ENCODE data around the gene PDE4B.
"Not testable (repeated sequence)": the region's sequence is repeated elsewhere in the genome, so short reads cannot be mapped to it uniquely, and the experiment has no call there.

Gene PDE4B

GRCh38 chr1:66100959-66101358 lies 308.3 kb downstream of the PDE4B start:
- in situ Hi-C loops (cut with HindIII; ENCODE audit: low sequenced_read_pairs) = not testable (repeated sequence)

GRCh38 chr1:66104076-66104475 lies 311.4 kb downstream of the PDE4B start:
- in situ Hi-C loops (cut with HindIII; ENCODE audit: low sequenced_read_pairs) = not testable (repeated sequence)

- in situ Hi-C loops (cut with HindIII; ENCODE audit: low sequenced_read_pairs) = no loop called here
Observed at GRCh38 chr1:66108624-66109023, 315.9 kb downstream of the PDE4B start.

GRCh38 chr1:66112744-66113400 lies 320.2 kb downstream of the PDE4B start:
- in situ Hi-C loops (cut with HindIII; ENCODE audit: low sequenced_read_pairs) = no loop called here

- in situ Hi-C loops (cut with HindIII; ENCODE audit: low sequenced_read_pairs) = no loop called here
Observed at GRCh38 chr1:66119148-66119547, 326.5 kb downstream of the PDE4B start.

GRCh38 chr1:66124670-66125069 lies 332.0 kb downstream of the PDE4B start:
- in situ Hi-C loops (cut with HindIII; ENCODE audit: low sequenced_read_pairs) = no loop called here

GRCh38 chr1:66128641-66129040 lies 335.9 kb downstream of the PDE4B start:
- in situ Hi-C loops (cut with HindIII; ENCODE audit: low sequenced_read_pairs) = not testable (repeated sequence)

- in situ Hi-C loops (cut with HindIII; ENCODE audit: low sequenced_read_pairs) = no loop called here
Observed at GRCh38 chr1:66132324-66132723, 339.6 kb downstream of the PDE4B start.

GRCh38 chr1:66134004-66134403 lies 341.3 kb downstream of the PDE4B start:
- in situ Hi-C loops (cut with HindIII; ENCODE audit: low sequenced_read_pairs) = no loop called here

GRCh38 chr1:66135161-66135560 lies 342.5 kb downstream of the PDE4B start:
- in situ Hi-C loops (cut with HindIII; ENCODE audit: low sequenced_read_pairs) = no loop called here

GRCh38 chr1:66136423-66136822 lies 343.7 kb downstream of the PDE4B start:
- in situ Hi-C loops (cut with HindIII; ENCODE audit: low sequenced_read_pairs) = not testable (repeated sequence)

GRCh38 chr1:66137235-66137634 lies 344.5 kb downstream of the PDE4B start:
- in situ Hi-C loops (cut with HindIII; ENCODE audit: low sequenced_read_pairs) = no loop called here

GRCh38 chr1:66138613-66139012 lies 345.9 kb downstream of the PDE4B start:
- in situ Hi-C loops (cut with HindIII; ENCODE audit: low sequenced_read_pairs) = no loop called here

- in situ Hi-C loops (cut with HindIII; ENCODE audit: low sequenced_read_pairs) = loop anchor here (5.0 kb wide), 2 partner anchors 42 to 68 kb away; no protein-coding TSS in a partner anchor
Observed at GRCh38 chr1:66140072-66140471, 347.4 kb downstream of the PDE4B start.

GRCh38 chr1:66143651-66144050 lies 351.0 kb downstream of the PDE4B start:
- in situ Hi-C loops (cut with HindIII; ENCODE audit: low sequenced_read_pairs) = loop anchor here (5.0 kb wide), 2 partner anchors 39 to 71 kb away; no protein-coding TSS in a partner anchor

- in situ Hi-C loops (cut with HindIII; ENCODE audit: low sequenced_read_pairs) = no loop called here
Observed at GRCh38 chr1:66147226-66147835, 354.6 kb downstream of the PDE4B start.

GRCh38 chr1:66152034-66152433 lies 359.3 kb downstream of the PDE4B start:
- in situ Hi-C loops (cut with HindIII; ENCODE audit: low sequenced_read_pairs) = no loop called here

- in situ Hi-C loops (cut with HindIII; ENCODE audit: low sequenced_read_pairs) = no loop called here
Observed at GRCh38 chr1:66154394-66154793, 361.7 kb downstream of the PDE4B start.

GRCh38 chr1:66156144-66156543 lies 363.4 kb downstream of the PDE4B start:
- in situ Hi-C loops (cut with HindIII; ENCODE audit: low sequenced_read_pairs) = no loop called here

- in situ Hi-C loops (cut with HindIII; ENCODE audit: low sequenced_read_pairs) = no loop called here
Observed at GRCh38 chr1:66159800-66160199, 367.1 kb downstream of the PDE4B start.

GRCh38 chr1:66160719-66161118 lies 368.0 kb downstream of the PDE4B start:
- in situ Hi-C loops (cut with HindIII; ENCODE audit: low sequenced_read_pairs) = no loop called here

- in situ Hi-C loops (cut with HindIII; ENCODE audit: low sequenced_read_pairs) = no loop called here
Observed at GRCh38 chr1:66166753-66167152, 374.1 kb downstream of the PDE4B start.

- in situ Hi-C loops (cut with HindIII; ENCODE audit: low sequenced_read_pairs) = no loop called here
Observed at GRCh38 chr1:66167267-66167666, 374.6 kb downstream of the PDE4B start.
